HuH-7 (cell line): ENCODE results near the gene SUGCT.
"Not testable (repeated sequence)": the region's sequence is repeated elsewhere in the genome, so short reads cannot be mapped to it uniquely, and the experiment has no call there.

Experiments
- DNase-seq: peaks from one replicate; pipeline ENCODE4 v3.0.0; 2011; ENCODE audit warnings: low spot score

SUGCT gene

GRCh38 chr7:40405991-40406390 is 271.2 kb downstream of the SUGCT start:
- no peak for DNase-seq

- no peak for DNase-seq
These were observed 277.5 kb downstream of the SUGCT start for GRCh38 chr7:40412323-40412722.

- DNase-seq: not testable (repeated sequence)
These were observed 279.9 kb downstream of the SUGCT start for GRCh38 chr7:40414704-40415103.

- DNase-seq: no peak
These were observed 283.6 kb downstream of the SUGCT start for GRCh38 chr7:40418448-40418847.

GRCh38 chr7:40418983-40419382 is 284.2 kb downstream of the SUGCT start:
- DNase-seq: no peak

GRCh38 chr7:40419806-40420205 is 285.0 kb downstream of the SUGCT start:
- DNase-seq: no peak

GRCh38 chr7:40421433-40421832 is 286.6 kb downstream of the SUGCT start:
- no peak for DNase-seq

GRCh38 chr7:40425696-40426095 is 290.9 kb downstream of the SUGCT start:
- no peak for DNase-seq

GRCh38 chr7:40428421-40428820 is 293.6 kb downstream of the SUGCT start:
- DNase-seq: no peak

GRCh38 chr7:40429826-40430225 is 295.0 kb downstream of the SUGCT start:
- no peak for DNase-seq

GRCh38 chr7:40432046-40432445 is 297.2 kb downstream of the SUGCT start:
- no peak for DNase-seq

GRCh38 chr7:40436710-40437109 is 301.9 kb downstream of the SUGCT start:
- DNase-seq: no peak

GRCh38 chr7:40437498-40437897 is 302.7 kb downstream of the SUGCT start:
- no peak for DNase-seq

GRCh38 chr7:40437936-40438634 is 303.3 kb downstream of the SUGCT start:
- no peak for DNase-seq

GRCh38 chr7:40439686-40440085 is 304.9 kb downstream of the SUGCT start:
- no peak for DNase-seq

- no peak for DNase-seq
These were observed 312.5 kb downstream of the SUGCT start for GRCh38 chr7:40447345-40447744.

GRCh38 chr7:40455485-40455884 is 320.7 kb downstream of the SUGCT start:
- no peak for DNase-seq

- no peak for DNase-seq
These were observed 323.1 kb downstream of the SUGCT start for GRCh38 chr7:40457776-40458480.

GRCh38 chr7:40463446-40463845 is 328.6 kb downstream of the SUGCT start:
- DNase-seq: no peak

- no peak for DNase-seq
These were observed 334.4 kb downstream of the SUGCT start for GRCh38 chr7:40468891-40469864.

GRCh38 chr7:40470091-40470592 is 335.3 kb downstream of the SUGCT start:
- DNase-seq: no peak

GRCh38 chr7:40470817-40471216 is 336.0 kb downstream of the SUGCT start:
- no peak for DNase-seq
